ENCODE results near the gene SF1. TPM values are rescaled to one million over a fixed set of nuclear protein-coding genes. Genes with fewer than 3 reads are reported as not detected.

Gene SF1
- total and polyA plus RNA-seq, 2 of the 4 experiments (the other 2 are of a cell fraction): 56.8 to 88.0 TPM

DNA sequence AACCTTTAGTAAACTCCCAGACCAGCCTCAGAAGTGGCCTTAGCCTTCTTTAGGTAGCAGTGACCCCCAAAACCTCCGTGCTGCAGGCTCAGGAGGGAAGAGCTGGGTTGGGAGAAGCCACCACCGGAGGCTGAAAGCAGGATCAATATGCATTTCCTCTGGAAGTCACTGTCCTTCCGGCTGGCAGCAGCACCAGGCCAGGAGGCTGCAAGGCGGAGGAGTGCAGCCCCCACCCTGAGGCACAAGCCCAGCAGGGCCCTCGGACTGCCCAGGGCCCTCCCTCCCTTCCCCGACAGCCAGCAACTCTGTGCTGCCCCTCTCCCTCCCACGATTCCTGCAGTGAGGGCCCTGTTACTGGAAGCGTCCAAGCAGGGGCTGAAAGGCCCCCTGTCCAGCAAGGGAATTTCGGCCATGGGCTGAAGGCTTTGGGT is 52.1 kb downstream of the SF1 start:
- DNase-seq (no peak), ATAC-seq (ENCODE audit: low read depth) (no peak)
- no TSS peak for BruUV-seq (replicated peaks)
- Histone ChIP-seq H3K27ac (ENCODE audit: insufficient read depth, low read length) (no peak overlapping the region), H3K14ac (replicated peaks; ENCODE audit: low read depth, low read length) (no peak overlapping the region), H2BK5ac (ENCODE audit: low read depth, low read length, poor library complexity, severe bottlenecking) (no peak overlapping the region), H2AK5ac (ENCODE audit: low read depth, low read length) (no peak overlapping the region), H4K5ac (ENCODE audit: low read depth, low read length) (no peak overlapping the region), H3K4me2 (ENCODE audit: low read depth, low read length) (no peak overlapping the region), H3K23ac (ENCODE audit: low read depth, low read length) (no peak overlapping the region), H4K20me1 (ENCODE audit: insufficient read depth, low read length) (no peaks in the 10 kb centered on the region), H3K9me3 (ENCODE audit: control insufficient read depth, insufficient read depth, low read length) (no peaks in the 10 kb centered on the region), H2AK9ac (replicated peaks; ENCODE audit: low read depth, low read length, poor library complexity) (no peak overlapping the region), H2BK15ac (ENCODE audit: low read depth, low read length) (no peak overlapping the region), H4K91ac (ENCODE audit: insufficient read depth, low read depth, low read length) (no peak overlapping the region), H3K4me3 (ENCODE audit: insufficient read depth, low read depth, low read length) (no peak overlapping the region), H3K27me3 (ENCODE audit: control insufficient read depth, insufficient read depth, low read length) (peaks cover 54% of the 10 kb centered on the region), H2BK20ac (ENCODE audit: low read depth, low read length) (no peak overlapping the region), H3K56ac (ENCODE audit: extremely low read depth, insufficient read depth, low read length) (no peak overlapping the region), H3K79me1 (ENCODE audit: low read depth in 1 of 2, low read length in 2 of 2) (no peaks in the 10 kb centered on the region), H3K9ac (ENCODE audit: low read depth, low read length) (no peak overlapping the region), H2AFZ (replicated peaks; ENCODE audit: low read length, poor library complexity) (peak overlapping the region; percentile 32), H3K4ac (ENCODE audit: low read depth, low read length) (no peak overlapping the region), H3K9me1 (ENCODE audit: insufficient read depth, low read length) (no peaks in the 10 kb centered on the region), H3K4me1 (ENCODE audit: control insufficient read depth, insufficient read depth, low read length) (no peaks in the 10 kb centered on the region), H3K36me3 (ENCODE audit: control insufficient read depth, insufficient read depth, low read length) (no peaks in the 10 kb centered on the region), H4K8ac (ENCODE audit: low read depth in 2 of 2, low read length in 2 of 2) (no peak overlapping the region), H2BK120ac (ENCODE audit: low read depth, low read length) (no peak overlapping the region), H3K18ac (ENCODE audit: low read depth, low read length) (no peak overlapping the region)
- TF ChIP-seq CEBPB (IDR thresholded peaks at IDR 0.05; ENCODE audit: low read depth, low read length) (no peak), MAZ (IDR thresholded peaks at IDR 0.05; ENCODE audit: borderline replicate concordance, low read depth, low read length) (no peak), SMC3 (IDR thresholded peaks at IDR 0.05; ENCODE audit: low read depth, low read length) (no peak)
- TF ChIP-seq, protein P1, sequence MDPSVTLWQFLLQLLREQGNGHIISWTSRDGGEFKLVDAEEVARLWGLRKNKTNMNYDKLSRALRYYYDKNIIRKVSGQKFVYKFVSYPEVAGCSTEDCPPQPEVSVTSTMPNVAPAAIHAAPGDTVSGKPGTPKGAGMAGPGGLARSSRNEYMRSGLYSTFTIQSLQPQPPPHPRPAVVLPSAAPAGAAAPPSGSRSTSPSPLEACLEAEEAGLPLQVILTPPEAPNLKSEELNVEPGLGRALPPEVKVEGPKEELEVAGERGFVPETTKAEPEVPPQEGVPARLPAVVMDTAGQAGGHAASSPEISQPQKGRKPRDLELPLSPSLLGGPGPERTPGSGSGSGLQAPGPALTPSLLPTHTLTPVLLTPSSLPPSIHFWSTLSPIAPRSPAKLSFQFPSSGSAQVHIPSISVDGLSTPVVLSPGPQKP (IDR thresholded peaks at IDR 0.05; ENCODE audit: borderline replicate concordance, low read depth, low read length): no peak
- in situ Hi-C loops (cut with MboI; ENCODE audit: low sequenced_read_pairs): no loop called here
- ChIA-PET POLR2A (ENCODE audit: unreplicated experiment) (no interaction called here), CTCF (no interaction called here)
- intact Hi-C loops (cut with micrococcal nuclease): no loop called here
- dilution Hi-C loops (cut with HindIII; ENCODE audit: low sequenced_read_pairs, unreplicated experiment): no loop called here
- no CpG with 5 or more reads among the region's 9 CpGs for WGBS, 2 experiments (ENCODE audit: extremely low coverage in 2 of 2, insufficient read length in 1 of 2)
